HEK293 (cell line): ENCODE data around the gene RGPD4.

Source experiments
- CTCF ChIP-seq: fragments of 450-650 bp; formaldehyde crosslinking; IDR thresholded peaks from 2 replicates; pipeline ENCODE4 v1.5.1; 2016; ENCODE audit warnings: missing biosample characterization, missing genetic modification characterization
- FEZF1 ChIP-seq: fragments of 450-650 bp; formaldehyde crosslinking; IDR thresholded peaks from 2 replicates; pipeline ENCODE4 v1.5.1; 2016; ENCODE audit warnings: missing biosample characterization, missing genetic modification characterization
- OVOL3 ChIP-seq: fragments of 450-650 bp; formaldehyde crosslinking; IDR thresholded peaks from 2 replicates; pipeline ENCODE4 v1.5.1; 2016; ENCODE audit warnings: missing biosample characterization, missing genetic modification characterization
- REST ChIP-seq: fragments of 450-650 bp; formaldehyde crosslinking; IDR thresholded peaks from 2 replicates; pipeline ENCODE4 v1.5.1; 2016; ENCODE audit warnings: missing biosample characterization, missing genetic modification characterization
- YY1 ChIP-seq: fragments of 450-650 bp; formaldehyde crosslinking; IDR thresholded peaks from 2 replicates; pipeline ENCODE4 v1.5.1; 2018; ENCODE audit warnings: missing biosample characterization, missing genetic modification characterization
- ZNF114 ChIP-seq: fragments of 450-650 bp; formaldehyde crosslinking; IDR thresholded peaks from 2 replicates; pipeline ENCODE4 v1.5.0; 2017; ENCODE audit warnings: missing biosample characterization, missing genetic modification characterization
- ZNF121 ChIP-seq: fragments of 450-650 bp; formaldehyde crosslinking; IDR thresholded peaks from 2 replicates; pipeline ENCODE4 v1.5.1; 2016; ENCODE audit warnings: missing biosample characterization, missing genetic modification characterization
- ZNF132 ChIP-seq: fragments of 450-650 bp; formaldehyde crosslinking; IDR thresholded peaks from 2 replicates; pipeline ENCODE4 v1.5.1; 2017; ENCODE audit warnings: missing biosample characterization, missing genetic modification characterization, borderline replicate concordance
- ZNF416 ChIP-seq: fragments of 450-650 bp; formaldehyde crosslinking; IDR thresholded peaks from 2 replicates; pipeline ENCODE4 v1.5.1; 2016; ENCODE audit warnings: missing biosample characterization, missing genetic modification characterization
- ZNF423 ChIP-seq: fragments of 450-650 bp; formaldehyde crosslinking; IDR thresholded peaks from 2 replicates; pipeline ENCODE4 v1.5.1; 2016; ENCODE audit warnings: missing biosample characterization, missing genetic modification characterization
- ZNF473 ChIP-seq: fragments of 450-650 bp; formaldehyde crosslinking; IDR thresholded peaks from 2 replicates; pipeline ENCODE4 v1.5.1; 2017; ENCODE audit warnings: missing biosample characterization, missing genetic modification characterization
- ZNF623 ChIP-seq: fragments of 450-650 bp; formaldehyde crosslinking; IDR thresholded peaks from 2 replicates; pipeline ENCODE4 v1.5.1; 2016; ENCODE audit warnings: missing biosample characterization, missing genetic modification characterization
- ZNF777 ChIP-seq: fragments of 450-650 bp; formaldehyde crosslinking; IDR thresholded peaks from 2 replicates; pipeline ENCODE4 v1.5.1; 2017; ENCODE audit warnings: missing biosample characterization, missing genetic modification characterization, borderline replicate concordance

GRCh38 chr2:107801498-107801897, 25.2 kb upstream of the RGPD4 start:
- TF ChIP-seq REST (tag by site-specific recombination) (no peak), CTCF (tag by site-specific recombination) (no peak), ZNF114 (no peak), YY1 (tag by site-specific recombination) (no peak), ZNF132 (tag by site-specific recombination) (no peak), ZNF423 (no peak), ZNF623 (no peak), ZNF473 (no peak), ZNF416 (tag by site-specific recombination) (no peak), ZNF777 (tag by site-specific recombination) (no peak), FEZF1 (tag by site-specific recombination) (no peak), OVOL3 (no peak), ZNF121 (no peak)
